Measurements from ENCODE around the gene TMEM198. TPM values are rescaled to one million over a fixed set of nuclear protein-coding genes. Genes with fewer than 3 reads are reported as not detected.
A peak's percentile ranks its signal among the peaks of the same experiment; 100 is the strongest.

The TMEM198 gene
- polyA plus RNA-seq, 1 donor from 2014 or later = 44.0 TPM

DNA sequence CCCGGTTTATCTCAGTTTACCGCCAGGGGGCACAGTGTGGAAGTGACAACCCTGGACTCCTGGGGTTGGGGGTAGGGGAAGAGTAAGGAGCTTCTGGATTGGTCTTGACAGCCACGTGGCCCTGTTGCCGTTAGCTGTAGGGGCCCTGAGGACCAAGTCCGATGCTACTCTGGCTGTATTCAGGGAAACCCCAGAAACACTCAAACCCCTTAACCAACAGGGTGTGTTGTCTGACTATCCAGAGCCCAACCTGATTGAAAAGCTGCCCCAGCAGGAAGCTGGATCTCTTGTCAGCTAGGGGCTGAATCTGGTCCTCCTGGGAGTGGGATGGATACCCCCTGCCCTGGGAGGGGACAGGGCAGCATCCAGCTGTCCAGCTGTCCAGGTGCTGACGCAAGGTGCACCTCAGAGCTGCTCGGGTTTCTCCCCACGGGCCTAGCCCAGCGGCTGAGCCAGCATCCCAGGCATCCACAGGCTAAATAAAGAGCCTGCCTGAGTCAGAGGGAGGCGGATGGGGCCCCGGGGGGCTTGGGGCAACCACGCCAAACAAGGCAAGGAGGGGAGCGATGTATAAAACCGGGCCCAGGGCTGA lies 48.2 kb upstream of the TMEM198 start:
- Histone ChIP-seq H2AFZ (ENCODE audit: low read depth, low read length) (no peak overlapping the region), H3K4me3 (ENCODE audit: low read length) (peak overlapping the region; percentile 8), H3K4me2 (ENCODE audit: low read length) (no peak overlapping the region), H4K20me1 (ENCODE audit: insufficient read depth) (no peaks in the 10 kb centered on the region), H3K36me3 (ENCODE audit: insufficient read depth, low read length) (no peaks in the 10 kb centered on the region), H3F3A (ENCODE audit: insufficient read depth, low read length, poor library complexity, severe bottlenecking) (no peaks in the 10 kb centered on the region), H3K9me2 (ENCODE audit: insufficient read depth, low read length) (no peaks in the 10 kb centered on the region), H3K27me3 (ENCODE audit: insufficient read depth, low read depth, low read length) (peaks cover 60% of the 10 kb centered on the region), H3K9ac (ENCODE audit: low read length) (no peak overlapping the region), H3K27ac (ENCODE audit: low read length) (no peak overlapping the region), H3K79me2 (replicated peaks; ENCODE audit: insufficient read depth, low read length) (no peaks in the 10 kb centered on the region), H3K9me3 (ENCODE audit: low read length) (no peaks in the 10 kb centered on the region)
- TF ChIP-seq MXI1 (conservative IDR thresholded peaks at IDR 0.05; ENCODE audit: poor library complexity, severe bottlenecking) = no peak
- no peak for TF ChIP-seq EP300 (conservative IDR thresholded peaks at IDR 0.05; ENCODE audit: poor library complexity, severe bottlenecking)
- peak; percentile 27 for TF ChIP-seq RAD21 (conservative IDR thresholded peaks at IDR 0.05)
- TF ChIP-seq TAF1 (IDR thresholded peaks at IDR 0.05; ENCODE audit: low read depth) = no peak
- peak; percentile 56 for TF ChIP-seq SMC3 (conservative IDR thresholded peaks at IDR 0.05; ENCODE audit: poor library complexity)
- TF ChIP-seq, protein P1, sequence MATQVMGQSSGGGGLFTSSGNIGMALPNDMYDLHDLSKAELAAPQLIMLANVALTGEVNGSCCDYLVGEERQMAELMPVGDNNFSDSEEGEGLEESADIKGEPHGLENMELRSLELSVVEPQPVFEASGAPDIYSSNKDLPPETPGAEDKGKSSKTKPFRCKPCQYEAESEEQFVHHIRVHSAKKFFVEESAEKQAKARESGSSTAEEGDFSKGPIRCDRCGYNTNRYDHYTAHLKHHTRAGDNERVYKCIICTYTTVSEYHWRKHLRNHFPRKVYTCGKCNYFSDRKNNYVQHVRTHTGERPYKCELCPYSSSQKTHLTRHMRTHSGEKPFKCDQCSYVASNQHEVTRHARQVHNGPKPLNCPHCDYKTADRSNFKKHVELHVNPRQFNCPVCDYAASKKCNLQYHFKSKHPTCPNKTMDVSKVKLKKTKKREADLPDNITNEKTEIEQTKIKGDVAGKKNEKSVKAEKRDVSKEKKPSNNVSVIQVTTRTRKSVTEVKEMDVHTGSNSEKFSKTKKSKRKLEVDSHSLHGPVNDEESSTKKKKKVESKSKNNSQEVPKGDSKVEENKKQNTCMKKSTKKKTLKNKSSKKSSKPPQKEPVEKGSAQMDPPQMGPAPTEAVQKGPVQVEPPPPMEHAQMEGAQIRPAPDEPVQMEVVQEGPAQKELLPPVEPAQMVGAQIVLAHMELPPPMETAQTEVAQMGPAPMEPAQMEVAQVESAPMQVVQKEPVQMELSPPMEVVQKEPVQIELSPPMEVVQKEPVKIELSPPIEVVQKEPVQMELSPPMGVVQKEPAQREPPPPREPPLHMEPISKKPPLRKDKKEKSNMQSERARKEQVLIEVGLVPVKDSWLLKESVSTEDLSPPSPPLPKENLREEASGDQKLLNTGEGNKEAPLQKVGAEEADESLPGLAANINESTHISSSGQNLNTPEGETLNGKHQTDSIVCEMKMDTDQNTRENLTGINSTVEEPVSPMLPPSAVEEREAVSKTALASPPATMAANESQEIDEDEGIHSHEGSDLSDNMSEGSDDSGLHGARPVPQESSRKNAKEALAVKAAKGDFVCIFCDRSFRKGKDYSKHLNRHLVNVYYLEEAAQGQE (IDR thresholded peaks at IDR 0.05; ENCODE audit: borderline replicate concordance) = no peak
- TF ChIP-seq POLR2AphosphoS5 (IDR thresholded peaks at IDR 0.05) = no peak
- TF ChIP-seq EZH2 (IDR thresholded peaks at IDR 0.05; ENCODE audit: borderline replicate concordance, insufficient read depth, low read length, poor library complexity, severe bottlenecking) = no peak
- TF ChIP-seq, protein P2, sequence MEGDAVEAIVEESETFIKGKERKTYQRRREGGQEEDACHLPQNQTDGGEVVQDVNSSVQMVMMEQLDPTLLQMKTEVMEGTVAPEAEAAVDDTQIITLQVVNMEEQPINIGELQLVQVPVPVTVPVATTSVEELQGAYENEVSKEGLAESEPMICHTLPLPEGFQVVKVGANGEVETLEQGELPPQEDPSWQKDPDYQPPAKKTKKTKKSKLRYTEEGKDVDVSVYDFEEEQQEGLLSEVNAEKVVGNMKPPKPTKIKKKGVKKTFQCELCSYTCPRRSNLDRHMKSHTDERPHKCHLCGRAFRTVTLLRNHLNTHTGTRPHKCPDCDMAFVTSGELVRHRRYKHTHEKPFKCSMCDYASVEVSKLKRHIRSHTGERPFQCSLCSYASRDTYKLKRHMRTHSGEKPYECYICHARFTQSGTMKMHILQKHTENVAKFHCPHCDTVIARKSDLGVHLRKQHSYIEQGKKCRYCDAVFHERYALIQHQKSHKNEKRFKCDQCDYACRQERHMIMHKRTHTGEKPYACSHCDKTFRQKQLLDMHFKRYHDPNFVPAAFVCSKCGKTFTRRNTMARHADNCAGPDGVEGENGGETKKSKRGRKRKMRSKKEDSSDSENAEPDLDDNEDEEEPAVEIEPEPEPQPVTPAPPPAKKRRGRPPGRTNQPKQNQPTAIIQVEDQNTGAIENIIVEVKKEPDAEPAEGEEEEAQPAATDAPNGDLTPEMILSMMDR (IDR thresholded peaks at IDR 0.05; ENCODE audit: poor library complexity, severe bottlenecking) = peak; percentile 63

DNA sequence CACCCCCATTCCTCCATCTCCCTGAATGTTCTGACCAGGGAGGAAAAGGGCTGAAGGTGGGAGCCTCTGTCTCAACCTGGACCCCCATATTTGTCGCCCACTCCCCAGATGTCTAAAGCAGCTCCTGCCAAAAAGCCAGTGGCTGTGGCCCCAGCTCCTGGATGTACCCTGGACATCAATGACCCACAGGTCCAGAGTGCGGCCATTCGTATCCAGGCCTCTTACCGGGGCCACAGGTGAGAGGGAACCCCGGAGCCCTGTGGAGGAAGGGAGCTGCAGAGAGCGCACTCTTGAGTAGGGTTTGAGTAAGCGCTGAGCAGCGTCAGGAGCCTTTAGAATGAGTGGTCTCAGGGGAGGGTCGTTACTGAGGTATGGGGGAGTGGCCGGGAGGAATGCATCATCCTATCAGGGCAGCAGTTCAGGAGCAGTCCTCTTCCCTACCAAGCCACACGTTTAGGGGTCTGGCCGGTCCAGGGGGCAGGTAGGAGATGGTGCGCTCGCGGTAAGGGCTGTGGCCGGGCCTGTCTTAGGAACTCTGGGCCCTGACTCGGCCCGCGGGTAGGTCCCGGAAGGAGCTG lies 47.5 kb upstream of the TMEM198 start:
- no peaks in the 10 kb centered on the region for H3K9me3 ChIP-seq (ENCODE audit: low read length)
- no peaks in the 10 kb centered on the region for H3K9me2 ChIP-seq (ENCODE audit: insufficient read depth, low read length)
- H3K27ac ChIP-seq (ENCODE audit: low read length) = no peak overlapping the region
- no peaks in the 10 kb centered on the region for H4K20me1 ChIP-seq (ENCODE audit: insufficient read depth)
- no peaks in the 10 kb centered on the region for H3F3A ChIP-seq (ENCODE audit: insufficient read depth, low read length, poor library complexity, severe bottlenecking)
- H3K9ac ChIP-seq (ENCODE audit: low read length) = no peak overlapping the region
- no peak overlapping the region for H2AFZ ChIP-seq (ENCODE audit: low read depth, low read length)
- no peak overlapping the region for H3K4me2 ChIP-seq (ENCODE audit: low read length)
- H3K27me3 ChIP-seq (ENCODE audit: insufficient read depth, low read depth, low read length) = peaks cover 60% of the 10 kb centered on the region
- TF ChIP-seq, protein P1 (IDR thresholded peaks at IDR 0.05; ENCODE audit: borderline replicate concordance) = no peak
- TF ChIP-seq MXI1 (conservative IDR thresholded peaks at IDR 0.05; ENCODE audit: poor library complexity, severe bottlenecking) (no peak), EZH2 (IDR thresholded peaks at IDR 0.05; ENCODE audit: borderline replicate concordance, insufficient read depth, low read length, poor library complexity, severe bottlenecking) (no peak), TAF1 (IDR thresholded peaks at IDR 0.05; ENCODE audit: low read depth) (no peak), SMC3 (conservative IDR thresholded peaks at IDR 0.05; ENCODE audit: poor library complexity) (no peak), EP300 (conservative IDR thresholded peaks at IDR 0.05; ENCODE audit: poor library complexity, severe bottlenecking) (no peak), POLR2AphosphoS5 (IDR thresholded peaks at IDR 0.05) (no peak), RAD21 (conservative IDR thresholded peaks at IDR 0.05) (no peak)
- no peaks in the 10 kb centered on the region for H3K36me3 ChIP-seq (ENCODE audit: insufficient read depth, low read length)
- H3K79me2 ChIP-seq (replicated peaks; ENCODE audit: insufficient read depth, low read length) = no peaks in the 10 kb centered on the region
- no peak overlapping the region for H3K4me3 ChIP-seq (ENCODE audit: low read length)
